Panc1 (cell line): ENCODE data around the gene ZFAND3. TPM values are rescaled to one million over a fixed set of nuclear protein-coding genes. Genes with fewer than 3 reads are reported as not detected.

ENCODE experiments used
- ATAC-seq: fragments of 200-7000 bp; cut with Tn5 transposase; 2 replicates; pipeline ENCODE4 v1.9.1; 2020; ENCODE audit warnings: mild to moderate bottlenecking, moderate library complexity
- BruUV-seq: library from RNA; stranded (reverse); fragments of 400-500 nt; replicated peaks from 2 replicates; lab custom pipeline; 2021; lab: Mats Ljungman, UMichigan
- CTCF ChIA-PET: fragments of 300-600 bp; sonication (Branson Sonifier 250); formaldehyde crosslinking; loops from one replicate; lab custom pipeline; 2022; ENCODE audit warnings: antibody characterized with exemption; lab: Charles Lee
- POLR2A ChIA-PET: fragments of 300-600 bp; sonication (Branson Sonifier 250); formaldehyde crosslinking; loops from one replicate; lab custom pipeline; 2022; ENCODE audit warnings: antibody characterized with exemption; lab: Charles Lee
- DNase-seq: peaks from one replicate; pipeline ENCODE4 v3.0.0-alpha.2; 2010; ENCODE audit warnings: low read depth, low spot score
- H3K27ac ChIP-seq: 2 replicates; pipeline ENCODE4 v1.5.1; 2011; ENCODE audit warnings: mild to moderate bottlenecking, low read length, inconsistent platforms
- H3K27me3 ChIP-seq: fragments of 200-500 bp; sonication (Bioruptor generic); 2 replicates; pipeline ENCODE4 v1.6.0; 2014; ENCODE audit warnings: low read length, inconsistent platforms; ENCODE audit not compliant: control insufficient read depth, insufficient read depth
- H3K36me3 ChIP-seq: fragments of 200-500 bp; sonication (Bioruptor generic); 2 replicates; pipeline ENCODE4 v1.5.1; 2014; ENCODE audit warnings: inconsistent platforms, mild to moderate bottlenecking, low read length, moderate library complexity; ENCODE audit not compliant: control insufficient read depth, insufficient read depth
- H3K4me1 ChIP-seq: 2 replicates; pipeline ENCODE4 v1.5.1; 2011; ENCODE audit warnings: inconsistent platforms, mild to moderate bottlenecking, low read length, moderate library complexity; ENCODE audit not compliant: control insufficient read depth, insufficient read depth
- H3K4me3 ChIP-seq, 2 experiments: 2 replicates each; pipeline ENCODE4 v1.5.1; 2011 to 2012; ENCODE audit warnings: low read depth in 2 of 2, low read length in 2 of 2, mild to moderate bottlenecking in 2 of 2, inconsistent platforms in 1 of 2, moderate library complexity in 1 of 2
- H3K9me3 ChIP-seq: fragments of 200-500 bp; sonication (Bioruptor generic); 2 replicates; pipeline ENCODE4 v1.5.1; 2014; ENCODE audit warnings: low read depth, mild to moderate bottlenecking, inconsistent platforms, low read length, moderate library complexity; ENCODE audit not compliant: control insufficient read depth, insufficient read depth
- CTCF ChIP-seq: fragments of 450-650 bp; IDR thresholded peaks from 2 replicates; pipeline ENCODE4 v1.5.1; 2017; ENCODE audit warnings: mild to moderate bottlenecking
- POLR2AphosphoS5 ChIP-seq: IDR thresholded peaks from 2 replicates; pipeline ENCODE4 v1.6.1; 2012; ENCODE audit warnings: mild to moderate bottlenecking, low read depth, low read length, moderate library complexity
- REST ChIP-seq, 2 experiments: IDR thresholded peaks; 2 replicates each; pipeline ENCODE4 v1.6.1; 2011 to 2012; ENCODE audit warnings: low read depth in 2 of 2, control low read depth in 1 of 2, low read length in 1 of 2, mild to moderate bottlenecking in 1 of 2, moderate library complexity in 1 of 2; ENCODE audit not compliant: insufficient read depth in 1 of 2
- SIN3A ChIP-seq: IDR thresholded peaks from 2 replicates; pipeline ENCODE4 v1.6.1; 2012; ENCODE audit warnings: low read depth, mild to moderate bottlenecking, low read length, moderate library complexity, borderline replicate concordance; ENCODE audit not compliant: insufficient read depth
- TCF7L2 ChIP-seq: IDR thresholded peaks from 2 replicates; pipeline ENCODE4 v1.6.1; 2011; ENCODE audit warnings: mild to moderate bottlenecking, low read depth, low read length, inconsistent platforms
- in situ Hi-C: cut with HindIII; loops from 2 replicates; pipeline ENCODE4 v1.10.0; 2016; ENCODE audit warnings: low sequenced_read_pairs, low pct_unique_long_range_greater_than_20kb
- intact Hi-C: fragments of 100-400 bp; cut with micrococcal nuclease; formaldehyde crosslinking; loops from one replicate; pipeline ENCODE4 v1.10.0; 2022; ENCODE audit not compliant: unreplicated experiment
- total RNA-seq: library from RNA; stranded (reverse); gene quantifications from one replicate; pipeline ENCODE4 v1.2.1, GENCODE V29; 2021; ENCODE audit not compliant: unreplicated experiment

Gene ZFAND3
- total RNA-seq, 1 experiment from 2014 or later, result 95.9 TPM

- Histone ChIP-seq H3K36me3 (no peaks in the 10 kb centered on the region), H3K9me3 (no peaks in the 10 kb centered on the region), H3K4me3 (no peak overlapping the region), H3K4me1 (no peaks in the 10 kb centered on the region), H3K27ac (no peak overlapping the region), H3K27me3 (no peaks in the 10 kb centered on the region)
- ChIA-PET CTCF (no interaction called here), POLR2A (no interaction called here)
- intact Hi-C loops, result no loop called here
- in situ Hi-C loops, result no loop called here
- ATAC-seq (no peak), DNase-seq (no peak)
- TF ChIP-seq POLR2AphosphoS5, result no peak
- TF ChIP-seq TCF7L2, result no peak
- BruUV-seq, result no TSS peak
These were observed 351.3 kb downstream of the ZFAND3 start for GRCh38 chr6:38170666-38171355.

- Histone ChIP-seq H3K27me3 (no peaks in the 10 kb centered on the region), H3K27ac (no peak overlapping the region), H3K4me3 (no peak overlapping the region), H3K4me1 (no peaks in the 10 kb centered on the region), H3K36me3 (no peaks in the 10 kb centered on the region), H3K9me3 (no peaks in the 10 kb centered on the region)
- no TSS peak for BruUV-seq
- DNase-seq (no peak), ATAC-seq (no peak)
- CTCF ChIA-PET, result no interaction called here
- no peak for TF ChIP-seq SIN3A
- TF ChIP-seq CTCF, result no peak
- TF ChIP-seq POLR2AphosphoS5, result no peak
- no peak for TF ChIP-seq REST (IDR thresholded peaks at IDR 0.05; ENCODE audit: insufficient read depth in 1 of 2, low read depth in 2 of 2, low read length in 1 of 2)
- TF ChIP-seq TCF7L2, result no peak
- in situ Hi-C loops, result no loop called here
- intact Hi-C loops, result no loop called here
- POLR2A ChIA-PET, result interaction anchor here (0.6 kb wide), 1 partner anchor 233 kb away, joined by 3 read pairs; no protein-coding TSS in a partner anchor
These were observed 352.6 kb downstream of the ZFAND3 start for GRCh38 chr6:38171997-38172738.
